ENCODE data around the gene TYW1B. TPM values are rescaled to one million over a fixed set of nuclear protein-coding genes. Genes with fewer than 3 reads are reported as not detected.
"Not testable (repeated sequence)": the region's sequence is repeated elsewhere in the genome, so short reads cannot be mapped to it uniquely, and the experiment has no call there.

TYW1B gene
- total RNA-seq (10 to 100 TPM in 1 of 2 donors, 1 to 10 TPM in 1; 2.1 to 10.1 TPM), polyA plus RNA-seq (1 to 10 TPM in 1 of 2 donors, under 1 TPM in 1; 0.90 to 1.1 TPM)
- long read RNA-seq, donor 1, partial matches to known transcripts: 0 of 1 reads
- long read RNA-seq, donor 1, other reads (novel, unspliced or antisense): 0 of 1 reads
- long read RNA-seq, donor 2: 0 reads
- long read RNA-seq, donor 3, partial matches to known transcripts: 0 of 1 reads
- long read RNA-seq, donor 3, other reads (novel, unspliced or antisense): 0 of 1 reads
- long read RNA-seq, donor 4: 0 reads
- long read RNA-seq, donor 5, partial matches to known transcripts: 31 of 32 reads
- long read RNA-seq, donor 5, other reads (novel, unspliced or antisense): 0 of 32 reads

GRCh38 chr7:72827839-72828591, at the start of gene TYW1B:
TYW1B (minus strand) TSS chr7:72828200; CDS start chr7:72828075, 125 bp downstream.
- Histone ChIP-seq H3K27ac (ENCODE audit: low read depth in 1 of 2, low read length in 1 of 2) (peak within 1 kb of the TSS; percentile 86 to 91), H3K9ac (ENCODE audit: insufficient read depth in 1 of 2, low read length in 2 of 2) (peak within 1 kb of the TSS in 1 of 2 donors; percentile 72), H3K4me3 (peak within 1 kb of the TSS; percentile 56), H3K36me3 (ENCODE audit: control insufficient read depth in 4 of 4, insufficient read depth in 4 of 4, low read length in 4 of 4) (peaks cover 0 to 12% (median 5%) of the 10 kb centered on the region in 4 donors)
- not testable (repeated sequence) for H3K27me3 ChIP-seq (ENCODE audit: control insufficient read depth in 3 of 3, insufficient read depth in 3 of 3, low read length in 2 of 3); H3K9me3 ChIP-seq (ENCODE audit: control insufficient read depth in 4 of 4, insufficient read depth in 3 of 4, low read length in 3 of 4); H3K4me1 ChIP-seq (ENCODE audit: control insufficient read depth in 5 of 5, insufficient read depth in 5 of 5, low read length in 5 of 5)
- peak; percentile 98 to 99 (median 99) for DNase-seq
- ATAC-seq (ENCODE audit: insufficient read depth, low FRiP score): peak; percentile 91
- WGBS, 2 donors: 0% methylated on average over 37 to 49 of the region's 49 CpGs

DNA sequence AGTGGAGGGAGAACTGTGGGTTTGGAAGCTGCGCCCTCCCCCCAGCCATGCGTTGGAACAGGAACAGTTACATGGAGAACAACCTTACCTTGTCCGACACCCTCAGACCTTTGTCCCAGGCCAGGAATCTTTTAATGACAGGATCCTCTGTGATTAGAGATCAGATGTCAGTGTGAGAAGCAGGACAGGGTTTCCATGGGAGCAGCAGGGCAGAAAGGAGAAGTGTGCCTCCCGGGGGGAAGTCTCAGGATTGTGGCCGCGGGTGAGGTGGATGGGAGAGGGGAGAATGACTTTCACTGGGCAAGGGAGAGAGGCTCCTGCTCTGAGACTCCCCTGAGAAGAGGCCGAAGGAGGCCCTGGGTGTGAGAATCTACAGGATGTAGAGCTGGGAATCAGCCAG, 39.6 kb upstream of the TYW1B start:
- H3K9me3 ChIP-seq (ENCODE audit: control insufficient read depth in 4 of 4, insufficient read depth in 3 of 4, low read length in 3 of 4); ATAC-seq (ENCODE audit: insufficient read depth, low FRiP score); H3K4me1 ChIP-seq (ENCODE audit: control insufficient read depth in 5 of 5, insufficient read depth in 5 of 5, low read length in 5 of 5); H3K27me3 ChIP-seq (ENCODE audit: control insufficient read depth in 3 of 3, insufficient read depth in 3 of 3, low read length in 2 of 3); H3K36me3 ChIP-seq (ENCODE audit: control insufficient read depth in 4 of 4, insufficient read depth in 4 of 4, low read length in 4 of 4); H3K9ac ChIP-seq (ENCODE audit: insufficient read depth in 1 of 2, low read length in 2 of 2); H3K4me3 ChIP-seq; H3K27ac ChIP-seq (ENCODE audit: low read depth in 1 of 2, low read length in 1 of 2); DNase-seq: not testable (repeated sequence)
- WGBS, 2 donors: 18 to 50% methylated on average over 1 to 6 of the region's 7 CpGs

DNA sequence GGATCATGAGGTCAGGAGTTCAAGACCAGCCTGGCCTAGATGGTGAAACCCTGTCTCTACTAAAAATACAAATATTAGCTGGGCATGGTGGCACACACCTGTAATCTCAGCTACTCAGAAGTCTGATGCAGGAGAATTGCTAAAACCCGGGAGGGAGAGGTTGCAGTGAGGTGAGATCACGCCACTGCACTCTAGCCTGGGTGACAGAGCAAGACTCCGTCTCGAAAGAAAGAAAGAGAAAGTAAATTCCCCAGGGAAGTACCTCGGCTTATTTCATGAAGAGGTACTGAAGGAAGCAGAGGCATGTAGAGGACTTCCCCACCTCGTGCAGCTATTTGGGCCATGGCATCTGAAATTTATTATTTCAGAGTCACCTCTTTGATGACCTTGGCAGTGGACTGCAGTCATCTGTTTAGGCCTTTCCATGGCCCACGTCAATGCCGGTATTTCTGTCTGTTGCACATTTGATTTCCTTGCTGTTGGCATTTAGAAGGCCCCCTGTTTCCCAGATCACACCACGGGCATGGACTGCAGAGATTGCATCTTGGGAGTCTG, 30.9 kb upstream of the TYW1B start:
- WGBS, 2 donors: 72 to 85% methylated on average over 9 of the region's 9 CpGs

DNA sequence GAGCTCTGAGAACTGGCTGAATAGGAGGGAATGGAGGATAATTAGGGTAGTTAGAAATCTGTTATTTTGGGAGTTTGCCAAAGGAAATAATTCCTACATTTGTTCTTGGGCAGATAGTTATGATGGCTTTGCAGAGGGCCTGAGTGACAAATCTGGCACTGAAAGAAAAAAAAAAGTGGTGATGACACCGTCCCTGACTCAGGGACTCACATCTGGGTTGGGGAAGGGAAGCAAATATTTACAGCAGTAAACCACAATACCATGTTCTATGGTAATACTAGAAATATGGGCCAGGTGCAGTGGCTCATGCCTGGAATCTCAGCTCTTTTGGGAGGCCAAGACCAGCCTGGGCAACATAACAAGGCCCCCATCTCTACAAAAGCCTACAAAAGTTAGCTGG, 29.9 kb upstream of the TYW1B start:
- 41 to 47% methylated on average over 1 of the region's 1 CpG for WGBS, 2 donors
- H3K4me1 ChIP-seq (ENCODE audit: control insufficient read depth in 5 of 5, insufficient read depth in 5 of 5, low read length in 5 of 5): not testable (repeated sequence)

More for the DNA sequence above, 30.9 kb upstream of the TYW1B start:
- peak overlapping the region in 1 of 2 donors; percentile 56 for H3K27ac ChIP-seq (ENCODE audit: low read depth in 1 of 2, low read length in 1 of 2)
- DNase-seq; H3K4me1 ChIP-seq (ENCODE audit: control insufficient read depth in 5 of 5, insufficient read depth in 5 of 5, low read length in 5 of 5); H3K4me3 ChIP-seq; ATAC-seq (ENCODE audit: insufficient read depth, low FRiP score); H3K9ac ChIP-seq (ENCODE audit: insufficient read depth in 1 of 2, low read length in 2 of 2); H3K27me3 ChIP-seq (ENCODE audit: control insufficient read depth in 3 of 3, insufficient read depth in 3 of 3, low read length in 2 of 3); H3K36me3 ChIP-seq (ENCODE audit: control insufficient read depth in 4 of 4, insufficient read depth in 4 of 4, low read length in 4 of 4); H3K9me3 ChIP-seq (ENCODE audit: control insufficient read depth in 4 of 4, insufficient read depth in 3 of 4, low read length in 3 of 4): not testable (repeated sequence)

DNA sequence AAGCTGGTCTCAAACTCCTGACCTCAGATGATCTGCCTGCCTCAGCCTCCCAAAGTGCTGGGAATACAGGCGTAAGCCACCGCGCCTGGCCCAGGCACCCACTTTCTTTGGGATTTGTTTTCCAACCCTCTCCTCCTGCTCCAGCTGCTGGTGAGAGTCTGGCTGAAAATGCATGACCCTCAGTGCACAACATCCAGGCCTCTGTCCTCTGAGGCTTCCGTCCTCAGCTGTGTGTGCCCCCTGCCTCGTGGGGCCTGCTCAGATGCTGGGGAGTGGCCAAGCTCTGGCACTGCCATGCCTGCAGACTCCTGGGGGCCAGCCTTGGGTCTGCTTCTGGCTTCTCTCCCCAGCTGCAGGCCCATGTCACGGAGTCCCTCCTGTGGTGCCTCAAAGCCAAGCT, 27.3 kb upstream of the TYW1B start:
- not testable (repeated sequence) for H3K9ac ChIP-seq (ENCODE audit: insufficient read depth in 1 of 2, low read length in 2 of 2); H3K27ac ChIP-seq (ENCODE audit: low read depth in 1 of 2, low read length in 1 of 2); ATAC-seq (ENCODE audit: insufficient read depth, low FRiP score); H3K27me3 ChIP-seq (ENCODE audit: control insufficient read depth in 3 of 3, insufficient read depth in 3 of 3, low read length in 2 of 3); H3K9me3 ChIP-seq (ENCODE audit: control insufficient read depth in 4 of 4, insufficient read depth in 3 of 4, low read length in 3 of 4); H3K4me3 ChIP-seq; H3K36me3 ChIP-seq (ENCODE audit: control insufficient read depth in 4 of 4, insufficient read depth in 4 of 4, low read length in 4 of 4); DNase-seq; H3K4me1 ChIP-seq (ENCODE audit: control insufficient read depth in 5 of 5, insufficient read depth in 5 of 5, low read length in 5 of 5)
- whole genome bisulfite sequencing, 2 donors: 95 to 99% methylated on average over 5 to 6 of the region's 6 CpGs

More for the DNA sequence above, 29.9 kb upstream of the TYW1B start:
- not testable (repeated sequence) for DNase-seq; H3K9me3 ChIP-seq (ENCODE audit: control insufficient read depth in 4 of 4, insufficient read depth in 3 of 4, low read length in 3 of 4); H3K9ac ChIP-seq (ENCODE audit: insufficient read depth in 1 of 2, low read length in 2 of 2); H3K27me3 ChIP-seq (ENCODE audit: control insufficient read depth in 3 of 3, insufficient read depth in 3 of 3, low read length in 2 of 3); H3K4me3 ChIP-seq; ATAC-seq (ENCODE audit: insufficient read depth, low FRiP score); H3K27ac ChIP-seq (ENCODE audit: low read depth in 1 of 2, low read length in 1 of 2); H3K36me3 ChIP-seq (ENCODE audit: control insufficient read depth in 4 of 4, insufficient read depth in 4 of 4, low read length in 4 of 4)

DNA sequence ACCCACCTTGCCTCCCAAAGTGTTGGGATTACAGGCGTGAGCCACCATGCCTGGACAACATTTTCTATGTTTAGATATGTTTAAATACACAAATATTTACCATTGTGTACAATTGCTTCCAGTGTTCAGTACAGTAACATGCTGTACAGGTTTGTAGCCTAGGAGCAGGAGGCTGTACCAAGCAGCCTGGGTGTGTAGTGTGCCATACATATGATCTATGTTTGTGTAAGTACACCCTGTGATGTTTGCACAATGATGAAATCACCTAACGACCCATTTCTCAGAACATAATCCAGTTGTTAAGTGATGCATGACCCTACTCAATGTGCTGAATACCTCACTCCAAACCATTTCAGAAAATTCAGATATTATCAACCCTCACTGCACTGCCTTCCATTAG, 24.9 kb upstream of the TYW1B start:
- 89% methylated on average over 1 of the region's 2 CpGs for WGBS, 2 donors
- not testable (repeated sequence) for H3K4me3 ChIP-seq; H3K9me3 ChIP-seq (ENCODE audit: control insufficient read depth in 4 of 4, insufficient read depth in 3 of 4, low read length in 3 of 4); H3K4me1 ChIP-seq (ENCODE audit: control insufficient read depth in 5 of 5, insufficient read depth in 5 of 5, low read length in 5 of 5); H3K27ac ChIP-seq (ENCODE audit: low read depth in 1 of 2, low read length in 1 of 2); H3K9ac ChIP-seq (ENCODE audit: insufficient read depth in 1 of 2, low read length in 2 of 2); H3K27me3 ChIP-seq (ENCODE audit: control insufficient read depth in 3 of 3, insufficient read depth in 3 of 3, low read length in 2 of 3); H3K36me3 ChIP-seq (ENCODE audit: control insufficient read depth in 4 of 4, insufficient read depth in 4 of 4, low read length in 4 of 4); ATAC-seq (ENCODE audit: insufficient read depth, low FRiP score); DNase-seq

- H3K36me3 ChIP-seq (ENCODE audit: control insufficient read depth in 4 of 4, insufficient read depth in 4 of 4, low read length in 4 of 4); H3K9ac ChIP-seq (ENCODE audit: insufficient read depth in 1 of 2, low read length in 2 of 2); H3K4me1 ChIP-seq (ENCODE audit: control insufficient read depth in 5 of 5, insufficient read depth in 5 of 5, low read length in 5 of 5); ATAC-seq (ENCODE audit: insufficient read depth, low FRiP score); H3K27me3 ChIP-seq (ENCODE audit: control insufficient read depth in 3 of 3, insufficient read depth in 3 of 3, low read length in 2 of 3); H3K27ac ChIP-seq (ENCODE audit: low read depth in 1 of 2, low read length in 1 of 2); H3K9me3 ChIP-seq (ENCODE audit: control insufficient read depth in 4 of 4, insufficient read depth in 3 of 4, low read length in 3 of 4); H3K4me3 ChIP-seq; DNase-seq: not testable (repeated sequence)
- WGBS, 2 donors: 83 to 98% methylated on average over 3 of the region's 3 CpGs
Measured at GRCh38 chr7:72850746-72851145, 22.7 kb upstream of the TYW1B start.

- not testable (repeated sequence) for H3K4me3 ChIP-seq; H3K9ac ChIP-seq (ENCODE audit: insufficient read depth in 1 of 2, low read length in 2 of 2); H3K9me3 ChIP-seq (ENCODE audit: control insufficient read depth in 4 of 4, insufficient read depth in 3 of 4, low read length in 3 of 4); H3K36me3 ChIP-seq (ENCODE audit: control insufficient read depth in 4 of 4, insufficient read depth in 4 of 4, low read length in 4 of 4); H3K4me1 ChIP-seq (ENCODE audit: control insufficient read depth in 5 of 5, insufficient read depth in 5 of 5, low read length in 5 of 5); DNase-seq; H3K27me3 ChIP-seq (ENCODE audit: control insufficient read depth in 3 of 3, insufficient read depth in 3 of 3, low read length in 2 of 3); ATAC-seq (ENCODE audit: insufficient read depth, low FRiP score); H3K27ac ChIP-seq (ENCODE audit: low read depth in 1 of 2, low read length in 1 of 2)
- WGBS, 2 donors: 96 to 97% methylated on average over 15 of the region's 15 CpGs
Measured at GRCh38 chr7:72844146-72844545, 16.1 kb upstream of the TYW1B start.
